ENCODE results near the gene PARN.
A peak's percentile ranks its signal among the peaks of the same experiment; 100 is the strongest.

Gene PARN

GRCh38 chr16:14529010-14529669 lies 100.9 kb downstream of the PARN start:
- DNase-seq (ENCODE audit: low read depth in 2 of 2): peak in 1 of 2 donors; percentile 16

GRCh38 chr16:14528306-14528705 lies 101.8 kb downstream of the PARN start:
- no peak for DNase-seq (ENCODE audit: low read depth in 2 of 2)

- no peak for DNase-seq (ENCODE audit: low read depth in 2 of 2)
Observed at GRCh38 chr16:14527411-14528044, 102.5 kb downstream of the PARN start.

- DNase-seq (ENCODE audit: low read depth in 2 of 2): no peak
Observed at GRCh38 chr16:14525596-14525995, 104.5 kb downstream of the PARN start.

GRCh38 chr16:14524979-14525378 lies 105.1 kb downstream of the PARN start:
- no peak for DNase-seq (ENCODE audit: low read depth in 2 of 2)

- DNase-seq (ENCODE audit: low read depth in 2 of 2): no peak
Observed at GRCh38 chr16:14523632-14524031, 106.4 kb downstream of the PARN start.

GRCh38 chr16:14522671-14523070 lies 107.4 kb downstream of the PARN start:
- DNase-seq (ENCODE audit: low read depth in 2 of 2): no peak

- DNase-seq (ENCODE audit: low read depth in 2 of 2): no peak
Observed at GRCh38 chr16:14520753-14521152, 109.3 kb downstream of the PARN start.

- no peak for DNase-seq (ENCODE audit: low read depth in 2 of 2)
Observed at GRCh38 chr16:14514967-14515366, 115.1 kb downstream of the PARN start.

GRCh38 chr16:14513389-14514107 lies 116.5 kb downstream of the PARN start:
- no peak for DNase-seq (ENCODE audit: low read depth in 2 of 2)

- DNase-seq (ENCODE audit: low read depth in 2 of 2): no peak
Observed at GRCh38 chr16:14511800-14512135, 118.3 kb downstream of the PARN start.

- DNase-seq (ENCODE audit: low read depth in 2 of 2): no peak
Observed at GRCh38 chr16:14510939-14511799, 118.9 kb downstream of the PARN start.

GRCh38 chr16:14510581-14510938 lies 119.5 kb downstream of the PARN start:
- DNase-seq (ENCODE audit: low read depth in 2 of 2): no peak

GRCh38 chr16:14509675-14510132 lies 120.4 kb downstream of the PARN start:
- no peak for DNase-seq (ENCODE audit: low read depth in 2 of 2)

- DNase-seq (ENCODE audit: low read depth in 2 of 2): no peak
Observed at GRCh38 chr16:14509055-14509454, 121.0 kb downstream of the PARN start.

GRCh38 chr16:14505846-14506245 lies 124.2 kb downstream of the PARN start:
- no peak for DNase-seq (ENCODE audit: low read depth in 2 of 2)

GRCh38 chr16:14502932-14503741 lies 126.9 kb downstream of the PARN start:
- no peak for DNase-seq (ENCODE audit: low read depth in 2 of 2)

GRCh38 chr16:14502256-14502875 lies 127.7 kb downstream of the PARN start:
- no peak for DNase-seq (ENCODE audit: low read depth in 2 of 2)

GRCh38 chr16:14501331-14502255 lies 128.5 kb downstream of the PARN start:
- DNase-seq (ENCODE audit: low read depth in 2 of 2): no peak

- DNase-seq (ENCODE audit: low read depth in 2 of 2): no peak
Observed at GRCh38 chr16:14500791-14501190, 129.3 kb downstream of the PARN start.

All from stimulated activated CD8-positive, alpha-beta memory T cell treated with anti-CD3 and anti-CD28 coated beads, Interleukin-2, amount 100 ng/mL, for 1 hour (primary cell).